GM18505 (cell line): ENCODE results near the gene SQSTM1.
"Not testable (repeated sequence)": the region's sequence is repeated elsewhere in the genome, so short reads cannot be mapped to it uniquely, and the experiment has no call there.

ENCODE experiments used
- ATAC-seq: cut with Tn5 transposase; IDR thresholded peaks from one replicate; pipeline ENCODE4 v1.9.1; 2021; ENCODE audit not compliant: unreplicated experiment
- POLR2A ChIP-seq: IDR thresholded peaks from 4 replicates; pipeline ENCODE4 v1.6.1; 2011; ENCODE audit warnings: borderline replicate concordance; ENCODE audit not compliant: insufficient read depth, insufficient read length; ENCODE audit errors: extremely low read depth

The SQSTM1 gene

GRCh38 chr5:179820483-179821297, at the start of gene SQSTM1:
SQSTM1 (plus strand) TSS chr5:179820905; CDS start chr5:179820937, 32 bp downstream.
- TF ChIP-seq POLR2A, result peak; percentile 99
- peak; percentile 40 for ATAC-seq

- no peak for ATAC-seq
- no peak for TF ChIP-seq POLR2A
Measured at GRCh38 chr5:179771311-179771895, 49.3 kb upstream of the SQSTM1 start.

- no peak for TF ChIP-seq POLR2A
Measured at GRCh38 chr5:179772351-179772750, 48.4 kb upstream of the SQSTM1 start.

GRCh38 chr5:179773686-179774040, 47.0 kb upstream of the SQSTM1 start:
- ATAC-seq, result no peak
- TF ChIP-seq POLR2A, result no peak

More at GRCh38 chr5:179772351-179772750, 48.4 kb upstream of the SQSTM1 start:
- ATAC-seq, result no peak

- no peak for TF ChIP-seq POLR2A
- no peak for ATAC-seq
Measured at GRCh38 chr5:179774442-179774841, 46.3 kb upstream of the SQSTM1 start.

- no peak for TF ChIP-seq POLR2A
- no peak for ATAC-seq
Measured at GRCh38 chr5:179776411-179776938, 44.2 kb upstream of the SQSTM1 start.

GRCh38 chr5:179777456-179777855, 43.2 kb upstream of the SQSTM1 start:
- no peak for TF ChIP-seq POLR2A
- ATAC-seq, result no peak

GRCh38 chr5:179777909-179778308, 42.8 kb upstream of the SQSTM1 start:
- no peak for TF ChIP-seq POLR2A
- ATAC-seq, result no peak

- TF ChIP-seq POLR2A, result no peak
- ATAC-seq, result no peak
Measured at GRCh38 chr5:179778591-179778990, 42.1 kb upstream of the SQSTM1 start.

GRCh38 chr5:179779826-179780225, 40.9 kb upstream of the SQSTM1 start:
- TF ChIP-seq POLR2A, result no peak
- no peak for ATAC-seq

- TF ChIP-seq POLR2A, result no peak
- ATAC-seq, result no peak
Measured at GRCh38 chr5:179780362-179780761, 40.3 kb upstream of the SQSTM1 start.

GRCh38 chr5:179781846-179782245, 38.9 kb upstream of the SQSTM1 start:
- TF ChIP-seq POLR2A, result no peak
- no peak for ATAC-seq

GRCh38 chr5:179783128-179783527, 37.6 kb upstream of the SQSTM1 start:
- TF ChIP-seq POLR2A, result no peak
- ATAC-seq, result no peak

GRCh38 chr5:179786861-179787260, 33.8 kb upstream of the SQSTM1 start:
- TF ChIP-seq POLR2A, result no peak
- no peak for ATAC-seq

- ATAC-seq, result no peak
- TF ChIP-seq POLR2A, result no peak
Measured at GRCh38 chr5:179788193-179788854, 32.4 kb upstream of the SQSTM1 start.

- not testable (repeated sequence) for ATAC-seq
Measured at GRCh38 chr5:179789278-179789677, 31.4 kb upstream of the SQSTM1 start.
